GM23338 (cell line): Measurements from ENCODE around the gene SLC7A14. TPM values are rescaled to one million over a fixed set of nuclear protein-coding genes. Genes with fewer than 3 reads are reported as not detected.

Experiments
- ATAC-seq: fragments of 200-7000 bp; cut with Tn5 transposase; 3 replicates; pipeline ENCODE4 v1.9.1; 2020
- DNase-seq: peaks from one replicate; pipeline ENCODE4 v3.0.0-alpha.2; 2015; ENCODE audit warnings: low spot score
- H2AFZ ChIP-seq: fragments of 200-600 bp; sonication (generic); 2 replicates; pipeline ENCODE4 v1.8.0; 2016; ENCODE audit warnings: antibody characterized with exemption, mild to moderate bottlenecking, moderate library complexity
- H3F3A ChIP-seq: fragments of 200-600 bp; sonication (generic); replicated peaks from 2 replicates; pipeline ENCODE4 v1.8.0; 2017; ENCODE audit warnings: antibody characterized with exemption, mixed run types, low read depth
- H3K27ac ChIP-seq: fragments of 200-600 bp; sonication (generic); 2 replicates; pipeline ENCODE4 v1.6.1; 2016; ENCODE audit warnings: low read depth
- H3K27me3 ChIP-seq: fragments of 200-600 bp; sonication (generic); 2 replicates; pipeline ENCODE4 v1.8.0; 2016; ENCODE audit warnings: mild to moderate bottlenecking, mixed run types, moderate library complexity; ENCODE audit not compliant: insufficient read depth
- H3K36me3 ChIP-seq: fragments of 200-600 bp; sonication (generic); 2 replicates; pipeline ENCODE4 v1.8.0; 2016; ENCODE audit warnings: mild to moderate bottlenecking; ENCODE audit not compliant: insufficient read depth
- H3K4me1 ChIP-seq: fragments of 200-600 bp; sonication (generic); 2 replicates; pipeline ENCODE4 v1.8.0; 2016; ENCODE audit warnings: mild to moderate bottlenecking, moderate library complexity; ENCODE audit not compliant: insufficient read depth
- H3K4me2 ChIP-seq: fragments of 200-600 bp; sonication (generic); 2 replicates; pipeline ENCODE4 v1.7.1; 2017; ENCODE audit warnings: mixed run types
- H3K4me3 ChIP-seq: fragments of 200-600 bp; sonication (generic); 2 replicates; pipeline ENCODE4 v1.6.1; 2016; ENCODE audit warnings: mixed run types
- H3K79me2 ChIP-seq: fragments of 200-600 bp; sonication (generic); replicated peaks from 2 replicates; pipeline ENCODE4 v1.8.0; 2017; ENCODE audit warnings: mild to moderate bottlenecking; ENCODE audit not compliant: insufficient read depth
- H3K9me2 ChIP-seq: fragments of 200-600 bp; sonication (generic); 2 replicates; pipeline ENCODE4 v1.8.0; 2017; ENCODE audit not compliant: insufficient read depth
- H4K20me1 ChIP-seq: fragments of 200-600 bp; sonication (generic); replicated peaks from 2 replicates; pipeline ENCODE4 v1.8.0; 2017; ENCODE audit warnings: mild to moderate bottlenecking; ENCODE audit not compliant: insufficient read depth
- H3K27ac Mint-ChIP-seq: 2 replicates; pipeline ENCODE4 v1.8.0; 2020; ENCODE audit warnings: inconsistent platforms, mild to moderate bottlenecking, moderate library complexity, mixed read lengths
- H3K27me3 Mint-ChIP-seq: 3 replicates; pipeline ENCODE4 v1.8.0; 2022; ENCODE audit warnings: low read depth, mild to moderate bottlenecking, moderate library complexity, mixed read lengths, inconsistent platforms; ENCODE audit not compliant: insufficient read depth, poor library complexity
- H3K36me3 Mint-ChIP-seq: 3 replicates; pipeline ENCODE4 v1.8.0; 2021; ENCODE audit warnings: low read depth, mild to moderate bottlenecking, inconsistent platforms, moderate library complexity, mixed read lengths
- H3K4me1 Mint-ChIP-seq: 3 replicates; pipeline ENCODE4 v1.8.0; 2020; ENCODE audit warnings: mild to moderate bottlenecking, inconsistent platforms, mixed read lengths
- H3K4me3 Mint-ChIP-seq: 3 replicates; pipeline ENCODE4 v1.8.0; 2021; ENCODE audit warnings: moderate library complexity, mild to moderate bottlenecking, inconsistent platforms, mixed read lengths
- H3K9me3 Mint-ChIP-seq: 3 replicates; pipeline ENCODE4 v1.8.0; 2020; ENCODE audit warnings: moderate library complexity, mild to moderate bottlenecking, inconsistent platforms, mixed read lengths
- CREB1 ChIP-seq: fragments of 250-450 bp; sonication (Bioruptor Pico); IDR thresholded peaks from 2 replicates; pipeline ENCODE4 v1.5.0; 2020; ENCODE audit warnings: low read depth, mild to moderate bottlenecking, moderate library complexity
- EZH2phosphoT487 ChIP-seq: fragments of 200-600 bp; sonication (generic); IDR thresholded peaks from one replicate; pipeline ENCODE4 v1.8.1; 2018; ENCODE audit warnings: antibody characterized with exemption; ENCODE audit not compliant: unreplicated experiment
- JUNB ChIP-seq: IDR thresholded peaks from one replicate; pipeline ENCODE4 v1.6.1; 2016; ENCODE audit warnings: antibody characterized with exemption; ENCODE audit not compliant: unreplicated experiment
- POLR2AphosphoS5 ChIP-seq: IDR thresholded peaks from 2 replicates; pipeline ENCODE4 v1.6.1; 2016; ENCODE audit warnings: antibody characterized with exemption, low read depth
- STAT1 ChIP-seq: IDR thresholded peaks from one replicate; pipeline ENCODE4 v1.6.1; 2016; ENCODE audit warnings: antibody characterized with exemption; ENCODE audit not compliant: unreplicated experiment
- ZNF114 ChIP-seq: fragments of 250-450 bp; sonication (Bioruptor Pico); IDR thresholded peaks from 2 replicates; pipeline ENCODE4 v1.5.0; 2020; ENCODE audit warnings: mild to moderate bottlenecking, moderate library complexity
- ZNF331 ChIP-seq: fragments of 250-450 bp; sonication (Bioruptor Pico); IDR thresholded peaks from 2 replicates; pipeline ENCODE4 v1.5.0; 2020; ENCODE audit warnings: low read depth, mild to moderate bottlenecking, moderate library complexity
- polyA plus RNA-seq: library from polyadenylated mRNA; unstranded; fragments of >200 nt; fragmentation: Nextera tagmentation; extraction: Ambion mirVana; gene quantifications from 2 replicates; pipeline ENCODE4 v1.2.1, GENCODE V29; 2016
- total RNA-seq: library from RNA; depleted of rRNA; stranded (reverse); fragments of >200 nt; shearing (Covaris generic); gene quantifications from 2 replicates; pipeline ENCODE4 v1.2.3, GENCODE V29; 2014
- TF ChIP-seq, protein P1 (sequence below): IDR thresholded peaks from 2 replicates; pipeline ENCODE4 v1.6.1; 2016; ENCODE audit warnings: antibody characterized with exemption
- TF ChIP-seq, protein P2 (sequence below), 2 experiments: fragments of 200-600 bp in 1 of 2; sonication (generic) in 1 of 2; conservative IDR thresholded peaks; 2 replicates each; pipeline versions ENCODE4 v1.5.1 to v1.6.1; 2016 to 2017; ENCODE audit warnings: antibody characterized with exemption in 2 of 2, low read depth in 2 of 2, mild to moderate bottlenecking in 2 of 2, moderate library complexity in 1 of 2
- TF ChIP-seq, protein P3 (sequence below): IDR thresholded peaks from one replicate; pipeline ENCODE4 v1.6.1; 2018; ENCODE audit warnings: antibody characterized with exemption; ENCODE audit not compliant: unreplicated experiment
- TF ChIP-seq, protein P4 (sequence below): fragments of 250-450 bp; sonication (Bioruptor Pico); IDR thresholded peaks from 2 replicates; pipeline ENCODE4 v1.5.0; 2020; ENCODE audit warnings: mild to moderate bottlenecking, moderate library complexity

Gene SLC7A14
- total and polyA plus RNA-seq, 2 experiments from 2014 or later, result 0.49 to 0.82 TPM

DNA sequence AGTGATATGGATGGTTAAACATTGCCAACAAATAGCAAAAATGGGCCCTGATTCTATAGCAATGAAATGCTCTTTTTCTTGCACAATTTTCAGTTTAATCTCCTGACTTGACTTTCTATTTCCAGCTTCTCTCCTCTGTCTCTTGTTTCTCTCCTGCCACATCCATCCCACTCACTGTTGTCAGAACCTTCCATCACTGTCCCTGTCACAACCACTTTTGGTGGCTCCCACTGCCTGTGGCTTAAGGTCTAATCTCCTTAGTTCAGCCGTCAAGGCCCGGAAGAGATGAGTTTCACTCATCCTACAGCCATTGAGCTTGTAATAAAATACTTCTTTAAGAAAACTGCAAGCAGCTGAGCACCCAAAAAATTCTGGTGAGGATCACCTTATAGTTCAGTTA lies 19.5 kb downstream of the SLC7A14 start (continued):
- TF ChIP-seq, protein P1, sequence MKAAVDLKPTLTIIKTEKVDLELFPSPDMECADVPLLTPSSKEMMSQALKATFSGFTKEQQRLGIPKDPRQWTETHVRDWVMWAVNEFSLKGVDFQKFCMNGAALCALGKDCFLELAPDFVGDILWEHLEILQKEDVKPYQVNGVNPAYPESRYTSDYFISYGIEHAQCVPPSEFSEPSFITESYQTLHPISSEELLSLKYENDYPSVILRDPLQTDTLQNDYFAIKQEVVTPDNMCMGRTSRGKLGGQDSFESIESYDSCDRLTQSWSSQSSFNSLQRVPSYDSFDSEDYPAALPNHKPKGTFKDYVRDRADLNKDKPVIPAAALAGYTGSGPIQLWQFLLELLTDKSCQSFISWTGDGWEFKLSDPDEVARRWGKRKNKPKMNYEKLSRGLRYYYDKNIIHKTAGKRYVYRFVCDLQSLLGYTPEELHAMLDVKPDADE, result no peak
- no peak for TF ChIP-seq EZH2phosphoT487

DNA sequence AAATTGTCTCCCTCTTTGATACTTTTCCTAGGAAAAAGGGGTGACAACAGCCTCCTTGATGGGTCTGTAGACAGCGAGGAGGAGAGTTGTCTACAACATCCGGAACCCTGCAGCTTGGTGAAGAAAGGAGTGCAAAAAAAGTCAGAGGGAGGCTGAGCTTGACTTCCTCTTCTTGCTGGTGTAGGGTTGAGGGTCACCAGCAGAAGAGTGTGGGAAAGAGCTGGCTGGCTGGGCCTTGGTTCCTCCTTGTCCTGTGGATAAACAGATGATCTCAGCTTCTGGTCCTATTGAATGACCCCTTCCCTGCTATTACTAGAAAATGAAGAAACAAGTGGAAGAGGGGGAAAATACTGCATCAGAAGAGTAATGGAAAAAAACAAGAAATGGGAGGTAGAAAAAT lies 20.4 kb downstream of the SLC7A14 start:
- H3K27me3 ChIP-seq, result no peaks in the 10 kb centered on the region
- H3K27me3 Mint-ChIP-seq, result no peaks in the 10 kb centered on the region
- H3K4me3 Mint-ChIP-seq, result no peak overlapping the region
- H3K9me3 Mint-ChIP-seq, result no peaks in the 10 kb centered on the region
- H3K27ac Mint-ChIP-seq, result no peak overlapping the region
- H3K36me3 ChIP-seq, result no peaks in the 10 kb centered on the region
- H3K4me2 ChIP-seq, result no peak overlapping the region
- H2AFZ ChIP-seq, result no peak overlapping the region
- H3K4me1 ChIP-seq, result 0 out of 2 replicates have a peak, but pooled peaks cover 4% of the 10 kb centered on the region
- H3F3A ChIP-seq, result no peaks in the 10 kb centered on the region
- no peak for ATAC-seq
- DNase-seq, result no peak
- H4K20me1 ChIP-seq, result no peaks in the 10 kb centered on the region
- peaks cover 4% of the 10 kb centered on the region; the same call in 1 of the 3 replicates for H3K4me1 Mint-ChIP-seq
- H3K79me2 ChIP-seq, result no peaks in the 10 kb centered on the region
- no peak overlapping the region for H3K4me3 ChIP-seq
- TF ChIP-seq JUNB (no peak), ZNF331 (CRISPR knock-in tag) (no peak), ZNF114 (CRISPR knock-in tag) (no peak), STAT1 (no peak), CREB1 (no peak), POLR2AphosphoS5 (no peak)
- TF ChIP-seq, protein P1, result no peak
- TF ChIP-seq, protein P2, sequence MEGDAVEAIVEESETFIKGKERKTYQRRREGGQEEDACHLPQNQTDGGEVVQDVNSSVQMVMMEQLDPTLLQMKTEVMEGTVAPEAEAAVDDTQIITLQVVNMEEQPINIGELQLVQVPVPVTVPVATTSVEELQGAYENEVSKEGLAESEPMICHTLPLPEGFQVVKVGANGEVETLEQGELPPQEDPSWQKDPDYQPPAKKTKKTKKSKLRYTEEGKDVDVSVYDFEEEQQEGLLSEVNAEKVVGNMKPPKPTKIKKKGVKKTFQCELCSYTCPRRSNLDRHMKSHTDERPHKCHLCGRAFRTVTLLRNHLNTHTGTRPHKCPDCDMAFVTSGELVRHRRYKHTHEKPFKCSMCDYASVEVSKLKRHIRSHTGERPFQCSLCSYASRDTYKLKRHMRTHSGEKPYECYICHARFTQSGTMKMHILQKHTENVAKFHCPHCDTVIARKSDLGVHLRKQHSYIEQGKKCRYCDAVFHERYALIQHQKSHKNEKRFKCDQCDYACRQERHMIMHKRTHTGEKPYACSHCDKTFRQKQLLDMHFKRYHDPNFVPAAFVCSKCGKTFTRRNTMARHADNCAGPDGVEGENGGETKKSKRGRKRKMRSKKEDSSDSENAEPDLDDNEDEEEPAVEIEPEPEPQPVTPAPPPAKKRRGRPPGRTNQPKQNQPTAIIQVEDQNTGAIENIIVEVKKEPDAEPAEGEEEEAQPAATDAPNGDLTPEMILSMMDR (conservative IDR thresholded peaks at IDR 0.05; ENCODE audit: low read depth in 2 of 2), result no peak
- TF ChIP-seq, protein P3, sequence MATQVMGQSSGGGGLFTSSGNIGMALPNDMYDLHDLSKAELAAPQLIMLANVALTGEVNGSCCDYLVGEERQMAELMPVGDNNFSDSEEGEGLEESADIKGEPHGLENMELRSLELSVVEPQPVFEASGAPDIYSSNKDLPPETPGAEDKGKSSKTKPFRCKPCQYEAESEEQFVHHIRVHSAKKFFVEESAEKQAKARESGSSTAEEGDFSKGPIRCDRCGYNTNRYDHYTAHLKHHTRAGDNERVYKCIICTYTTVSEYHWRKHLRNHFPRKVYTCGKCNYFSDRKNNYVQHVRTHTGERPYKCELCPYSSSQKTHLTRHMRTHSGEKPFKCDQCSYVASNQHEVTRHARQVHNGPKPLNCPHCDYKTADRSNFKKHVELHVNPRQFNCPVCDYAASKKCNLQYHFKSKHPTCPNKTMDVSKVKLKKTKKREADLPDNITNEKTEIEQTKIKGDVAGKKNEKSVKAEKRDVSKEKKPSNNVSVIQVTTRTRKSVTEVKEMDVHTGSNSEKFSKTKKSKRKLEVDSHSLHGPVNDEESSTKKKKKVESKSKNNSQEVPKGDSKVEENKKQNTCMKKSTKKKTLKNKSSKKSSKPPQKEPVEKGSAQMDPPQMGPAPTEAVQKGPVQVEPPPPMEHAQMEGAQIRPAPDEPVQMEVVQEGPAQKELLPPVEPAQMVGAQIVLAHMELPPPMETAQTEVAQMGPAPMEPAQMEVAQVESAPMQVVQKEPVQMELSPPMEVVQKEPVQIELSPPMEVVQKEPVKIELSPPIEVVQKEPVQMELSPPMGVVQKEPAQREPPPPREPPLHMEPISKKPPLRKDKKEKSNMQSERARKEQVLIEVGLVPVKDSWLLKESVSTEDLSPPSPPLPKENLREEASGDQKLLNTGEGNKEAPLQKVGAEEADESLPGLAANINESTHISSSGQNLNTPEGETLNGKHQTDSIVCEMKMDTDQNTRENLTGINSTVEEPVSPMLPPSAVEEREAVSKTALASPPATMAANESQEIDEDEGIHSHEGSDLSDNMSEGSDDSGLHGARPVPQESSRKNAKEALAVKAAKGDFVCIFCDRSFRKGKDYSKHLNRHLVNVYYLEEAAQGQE, result no peak
- TF ChIP-seq, protein P4, sequence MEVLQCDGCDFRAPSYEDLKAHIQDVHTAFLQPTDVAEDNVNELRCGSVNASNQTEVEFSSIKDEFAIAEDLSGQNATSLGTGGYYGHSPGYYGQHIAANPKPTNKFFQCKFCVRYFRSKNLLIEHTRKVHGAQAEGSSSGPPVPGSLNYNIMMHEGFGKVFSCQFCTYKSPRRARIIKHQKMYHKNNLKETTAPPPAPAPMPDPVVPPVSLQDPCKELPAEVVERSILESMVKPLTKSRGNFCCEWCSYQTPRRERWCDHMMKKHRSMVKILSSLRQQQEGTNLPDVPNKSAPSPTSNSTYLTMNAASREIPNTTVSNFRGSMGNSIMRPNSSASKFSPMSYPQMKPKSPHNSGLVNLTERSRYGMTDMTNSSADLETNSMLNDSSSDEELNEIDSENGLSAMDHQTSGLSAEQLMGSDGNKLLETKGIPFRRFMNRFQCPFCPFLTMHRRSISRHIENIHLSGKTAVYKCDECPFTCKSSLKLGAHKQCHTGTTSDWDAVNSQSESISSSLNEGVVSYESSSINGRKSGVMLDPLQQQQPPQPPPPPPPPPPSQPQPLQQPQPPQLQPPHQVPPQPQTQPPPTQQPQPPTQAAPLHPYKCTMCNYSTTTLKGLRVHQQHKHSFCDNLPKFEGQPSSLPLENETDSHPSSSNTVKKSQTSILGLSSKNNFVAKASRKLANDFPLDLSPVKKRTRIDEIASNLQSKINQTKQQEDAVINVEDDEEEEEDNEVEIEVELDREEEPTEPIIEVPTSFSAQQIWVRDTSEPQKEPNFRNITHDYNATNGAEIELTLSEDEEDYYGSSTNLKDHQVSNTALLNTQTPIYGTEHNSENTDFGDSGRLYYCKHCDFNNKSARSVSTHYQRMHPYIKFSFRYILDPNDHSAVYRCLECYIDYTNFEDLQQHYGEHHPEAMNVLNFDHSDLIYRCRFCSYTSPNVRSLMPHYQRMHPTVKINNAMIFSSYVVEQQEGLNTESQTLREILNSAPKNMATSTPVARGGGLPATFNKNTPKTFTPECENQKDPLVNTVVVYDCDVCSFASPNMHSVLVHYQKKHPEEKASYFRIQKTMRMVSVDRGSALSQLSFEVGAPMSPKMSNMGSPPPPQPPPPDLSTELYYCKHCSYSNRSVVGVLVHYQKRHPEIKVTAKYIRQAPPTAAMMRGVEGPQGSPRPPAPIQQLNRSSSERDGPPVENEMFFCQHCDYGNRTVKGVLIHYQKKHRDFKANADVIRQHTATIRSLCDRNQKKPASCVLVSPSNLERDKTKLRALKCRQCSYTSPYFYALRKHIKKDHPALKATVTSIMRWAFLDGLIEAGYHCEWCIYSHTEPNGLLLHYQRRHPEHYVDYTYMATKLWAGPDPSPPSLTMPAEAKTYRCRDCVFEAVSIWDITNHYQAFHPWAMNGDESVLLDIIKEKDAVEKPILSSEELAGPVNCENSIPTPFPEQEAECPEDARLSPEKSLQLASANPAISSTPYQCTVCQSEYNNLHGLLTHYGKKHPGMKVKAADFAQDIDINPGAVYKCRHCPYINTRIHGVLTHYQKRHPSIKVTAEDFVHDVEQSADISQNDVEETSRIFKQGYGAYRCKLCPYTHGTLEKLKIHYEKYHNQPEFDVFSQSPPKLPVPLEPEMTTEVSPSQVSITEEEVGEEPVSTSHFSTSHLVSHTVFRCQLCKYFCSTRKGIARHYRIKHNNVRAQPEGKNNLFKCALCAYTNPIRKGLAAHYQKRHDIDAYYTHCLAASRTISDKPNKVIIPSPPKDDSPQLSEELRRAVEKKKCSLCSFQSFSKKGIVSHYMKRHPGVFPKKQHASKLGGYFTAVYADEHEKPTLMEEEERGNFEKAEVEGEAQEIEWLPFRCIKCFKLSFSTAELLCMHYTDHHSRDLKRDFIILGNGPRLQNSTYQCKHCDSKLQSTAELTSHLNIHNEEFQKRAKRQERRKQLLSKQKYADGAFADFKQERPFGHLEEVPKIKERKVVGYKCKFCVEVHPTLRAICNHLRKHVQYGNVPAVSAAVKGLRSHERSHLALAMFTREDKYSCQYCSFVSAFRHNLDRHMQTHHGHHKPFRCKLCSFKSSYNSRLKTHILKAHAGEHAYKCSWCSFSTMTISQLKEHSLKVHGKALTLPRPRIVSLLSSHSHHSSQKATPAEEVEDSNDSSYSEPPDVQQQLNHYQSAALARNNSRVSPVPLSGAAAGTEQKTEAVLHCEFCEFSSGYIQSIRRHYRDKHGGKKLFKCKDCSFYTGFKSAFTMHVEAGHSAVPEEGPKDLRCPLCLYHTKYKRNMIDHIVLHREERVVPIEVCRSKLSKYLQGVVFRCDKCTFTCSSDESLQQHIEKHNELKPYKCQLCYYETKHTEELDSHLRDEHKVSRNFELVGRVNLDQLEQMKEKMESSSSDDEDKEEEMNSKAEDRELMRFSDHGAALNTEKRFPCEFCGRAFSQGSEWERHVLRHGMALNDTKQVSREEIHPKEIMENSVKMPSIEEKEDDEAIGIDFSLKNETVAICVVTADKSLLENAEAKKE (CRISPR knock-in tag), result no peak
- no peak overlapping the region for H3K27ac ChIP-seq
- H3K9me2 ChIP-seq, result no peaks in the 10 kb centered on the region
- H3K36me3 Mint-ChIP-seq, result no peaks in the 10 kb centered on the region
